GM18951 (cell line): ENCODE data around the gene CD69.

Experiments
- POLR2A ChIP-seq: IDR thresholded peaks from 4 replicates; pipeline ENCODE4 v1.6.1; 2011; ENCODE audit warnings: mild to moderate bottlenecking; ENCODE audit not compliant: insufficient read length, insufficient read depth; ENCODE audit errors: extremely low read depth
- in situ Hi-C: fragments of 300-500 bp; cut with MboI; formaldehyde crosslinking; loops from one replicate; pipeline ENCODE4 v1.12.0; 2022; ENCODE audit warnings: low sequenced_read_pairs, mixed read lengths, inconsistent platforms; ENCODE audit not compliant: unreplicated experiment

Gene CD69

DNA sequence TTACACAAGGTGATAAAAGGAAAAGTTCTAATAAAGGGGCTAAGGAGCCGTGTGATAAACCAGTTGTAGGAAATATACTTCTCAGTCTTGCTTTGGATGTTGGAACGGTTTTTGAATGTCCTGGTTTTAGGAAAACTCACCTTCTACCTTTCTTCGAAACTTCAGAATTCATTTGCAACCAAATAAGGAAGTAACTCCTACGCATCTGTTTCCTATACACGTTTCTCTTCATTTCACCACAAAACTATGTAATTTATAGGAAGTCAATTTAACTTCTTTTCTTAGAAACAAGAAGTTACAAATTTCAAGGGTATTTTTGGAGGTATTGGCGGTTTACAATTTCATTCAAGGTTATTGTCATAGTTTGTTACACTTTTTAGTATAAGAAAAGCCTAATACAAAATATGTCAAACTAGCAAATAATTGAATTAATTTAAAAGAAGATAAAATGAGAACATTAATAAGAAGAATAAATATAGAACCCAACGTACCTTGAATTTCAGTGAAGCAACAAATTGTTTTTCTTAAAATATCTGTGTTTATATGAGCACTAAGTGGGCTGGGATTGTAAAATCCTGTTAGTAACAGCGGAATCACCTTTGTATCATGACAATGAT is 33.2 kb upstream of the CD69 start:
- in situ Hi-C loops, result no loop called here
- no peak for TF ChIP-seq POLR2A

DNA sequence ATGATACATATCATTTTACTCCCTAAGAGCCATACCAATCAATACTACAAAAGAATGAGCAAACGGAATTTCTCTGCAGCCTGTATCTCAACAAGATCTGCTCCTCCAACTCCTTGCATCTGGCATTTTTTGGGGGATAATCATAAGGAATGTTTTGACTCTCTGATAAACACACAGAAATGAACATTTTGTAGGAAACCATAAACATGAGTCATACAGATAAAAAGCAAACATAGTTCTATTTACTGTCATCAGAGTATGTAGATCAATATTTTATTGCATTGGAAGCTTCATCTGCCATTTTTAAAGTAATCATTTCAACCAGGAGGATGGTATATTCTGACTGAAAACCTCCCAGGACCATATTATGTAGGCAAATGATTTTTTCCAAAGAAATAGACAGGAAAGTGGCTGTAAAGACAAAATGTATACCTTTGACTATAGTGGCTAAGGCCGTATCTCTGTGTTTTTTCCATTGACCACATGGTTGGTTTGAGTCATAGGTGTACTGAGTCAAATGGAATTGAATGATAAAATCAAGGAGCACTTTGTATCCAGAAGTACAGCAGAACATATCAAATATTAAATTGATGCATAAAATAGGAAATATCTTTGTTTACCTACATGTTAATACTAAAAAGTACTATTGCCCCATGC is 32.4 kb upstream of the CD69 start:
- no peak for TF ChIP-seq POLR2A
- in situ Hi-C loops, result no loop called here

DNA sequence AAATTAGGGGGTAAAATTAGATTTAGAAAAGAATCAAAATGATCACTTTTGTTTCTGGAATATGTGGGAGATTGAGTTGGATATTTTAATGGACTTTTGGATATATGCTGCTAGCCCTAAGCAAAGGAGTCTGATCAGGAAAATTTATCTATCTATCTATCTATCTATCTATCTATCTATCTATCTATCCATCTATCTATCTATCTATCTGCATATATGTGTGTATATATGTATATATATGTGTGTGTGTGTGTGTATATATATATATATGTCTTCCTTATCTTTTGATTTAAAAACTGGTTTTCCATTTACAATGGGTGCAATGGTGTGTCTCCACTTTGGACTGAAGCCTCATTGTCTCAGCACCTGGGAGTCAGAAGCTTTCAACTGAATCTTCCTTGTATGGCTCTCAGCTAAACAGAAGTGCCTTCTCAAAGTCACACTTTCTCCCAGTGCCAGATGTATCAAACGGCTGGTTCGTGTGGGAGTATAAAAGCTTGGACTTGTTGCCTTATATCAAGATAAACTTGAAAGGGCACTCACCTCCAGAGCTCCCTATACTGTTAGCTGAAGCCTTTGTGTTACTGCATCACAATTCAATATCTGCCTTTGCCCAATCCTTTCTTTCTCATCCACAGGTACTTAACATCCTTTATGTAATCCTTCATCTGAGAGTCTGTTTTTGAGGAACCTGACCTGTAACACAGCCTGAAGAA is 31.6 kb upstream of the CD69 start:
- in situ Hi-C loops, result no loop called here
- TF ChIP-seq POLR2A, result no peak

DNA sequence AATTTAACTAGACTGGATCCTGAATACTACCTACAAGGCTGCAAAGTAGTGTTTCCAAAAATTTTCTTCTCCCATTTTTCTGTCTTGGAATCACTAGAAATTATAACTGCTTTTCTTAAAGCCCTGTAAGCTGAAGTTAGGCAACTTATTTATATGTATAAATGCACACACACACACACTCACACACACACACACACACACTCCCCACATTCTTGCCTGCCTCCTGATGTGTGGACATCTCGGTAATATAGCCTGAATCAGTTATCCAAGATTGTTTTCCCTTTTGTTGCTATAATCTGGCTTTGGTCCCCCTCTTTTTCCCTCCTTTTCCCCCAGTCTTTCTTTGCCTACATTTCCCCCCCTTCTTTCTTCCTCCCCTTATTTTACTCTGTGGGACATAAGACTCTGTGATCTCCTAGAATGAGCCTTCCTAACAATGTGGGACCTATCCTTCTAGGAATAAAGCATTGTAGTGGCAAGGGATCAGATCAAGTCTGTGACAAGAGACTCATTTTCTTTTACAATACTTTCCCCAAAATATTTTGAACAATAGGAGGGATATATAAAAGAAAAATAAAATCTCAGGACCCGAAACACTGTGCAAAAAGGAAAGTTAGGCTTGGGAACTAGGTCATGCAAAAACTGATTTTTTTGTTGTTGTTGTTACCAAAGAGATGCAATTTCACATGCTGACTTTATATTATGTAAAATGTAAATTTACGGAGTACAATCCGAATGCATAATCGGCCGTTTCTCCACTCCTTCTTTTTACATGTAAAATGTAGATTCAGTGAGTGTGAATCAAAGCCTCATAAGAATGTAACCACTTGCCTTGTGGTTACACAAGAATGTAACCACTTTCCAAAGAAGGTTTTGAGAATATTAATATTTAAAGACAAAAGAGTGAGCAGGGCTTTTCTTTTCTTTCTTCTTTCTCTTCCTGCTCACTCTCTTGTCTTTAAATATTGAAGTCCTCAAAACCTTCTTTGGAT is 26.3 kb upstream of the CD69 start:
- no peak for TF ChIP-seq POLR2A
- in situ Hi-C loops, result no loop called here

DNA sequence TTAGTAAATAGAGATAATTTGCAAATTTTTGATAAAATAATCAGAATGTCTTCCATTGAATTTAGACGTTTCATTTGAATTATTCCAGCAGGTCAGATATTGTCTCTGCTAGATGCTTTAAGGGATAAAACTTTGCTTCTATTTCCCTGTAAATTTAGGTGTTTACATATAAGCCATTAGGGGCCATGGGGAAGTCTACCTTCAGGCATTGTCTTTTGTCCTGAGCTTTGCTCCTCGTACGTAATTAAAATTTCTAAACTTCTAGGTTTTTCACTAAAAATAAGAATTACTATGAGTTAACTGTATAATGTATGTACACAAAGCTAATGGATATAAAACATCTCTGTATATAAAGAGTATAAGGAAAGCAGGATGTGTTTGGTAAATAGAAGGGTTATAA is 24.1 kb upstream of the CD69 start:
- in situ Hi-C loops, result no loop called here
- TF ChIP-seq POLR2A, result no peak

DNA sequence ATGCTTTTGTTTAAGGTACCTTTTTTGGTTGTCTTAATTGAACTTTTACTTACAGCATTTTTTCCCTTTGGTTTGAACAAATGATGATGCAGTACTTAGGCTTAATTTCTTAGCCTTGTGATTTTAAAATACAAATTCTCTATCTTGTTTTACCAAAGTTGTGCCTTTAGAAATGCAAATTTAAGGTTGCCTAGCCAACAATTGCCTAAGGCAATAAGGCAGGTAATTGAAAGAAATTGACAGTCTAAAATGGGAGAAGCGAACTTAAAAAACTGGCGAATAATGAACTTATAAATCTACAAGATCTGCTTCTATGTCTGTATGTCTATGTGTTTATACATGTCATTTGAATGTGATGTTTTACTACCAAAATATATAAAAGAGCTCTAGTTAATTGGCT is 23.6 kb upstream of the CD69 start:
- no peak for TF ChIP-seq POLR2A
- in situ Hi-C loops, result no loop called here

DNA sequence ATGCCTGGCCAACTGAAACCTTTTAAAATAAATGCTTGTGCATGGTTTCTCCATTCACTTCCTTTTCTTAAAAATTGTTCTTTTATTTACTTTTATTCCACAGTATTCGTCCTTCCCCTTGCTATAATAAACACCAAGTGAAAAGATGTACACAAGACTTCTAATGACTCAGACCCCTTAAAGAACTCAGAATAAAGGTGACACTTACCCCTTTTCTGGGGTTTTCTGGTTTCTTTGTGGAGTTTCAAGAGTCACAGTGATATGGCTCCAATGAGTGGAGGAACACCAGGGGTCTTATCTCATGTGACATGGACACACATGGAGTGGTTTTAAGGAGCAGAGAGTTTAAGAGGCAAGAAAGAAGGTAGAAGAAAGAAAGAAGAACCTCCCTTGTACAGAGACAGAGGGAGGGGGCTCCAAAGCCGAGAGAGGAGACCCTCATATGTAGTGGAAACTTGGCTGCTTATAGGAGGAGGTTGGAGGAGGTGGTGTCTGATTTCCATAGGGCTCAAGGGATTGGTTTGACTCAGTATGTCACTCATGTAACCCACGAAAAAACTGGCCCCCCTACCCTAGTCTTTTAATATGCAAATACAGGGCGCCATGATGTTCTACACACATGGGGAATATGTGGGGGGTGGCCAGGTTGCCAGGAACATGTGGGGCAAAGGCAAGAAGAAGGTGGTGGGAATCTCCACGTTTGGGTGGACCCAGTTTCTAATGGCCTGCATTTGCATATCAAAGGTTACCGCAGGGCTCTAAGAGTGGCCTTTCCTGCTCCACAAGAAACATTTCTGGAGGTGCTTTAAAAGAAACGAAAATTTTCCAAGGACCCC is 22.1 kb upstream of the CD69 start:
- in situ Hi-C loops, result no loop called here
- no peak for TF ChIP-seq POLR2A

DNA sequence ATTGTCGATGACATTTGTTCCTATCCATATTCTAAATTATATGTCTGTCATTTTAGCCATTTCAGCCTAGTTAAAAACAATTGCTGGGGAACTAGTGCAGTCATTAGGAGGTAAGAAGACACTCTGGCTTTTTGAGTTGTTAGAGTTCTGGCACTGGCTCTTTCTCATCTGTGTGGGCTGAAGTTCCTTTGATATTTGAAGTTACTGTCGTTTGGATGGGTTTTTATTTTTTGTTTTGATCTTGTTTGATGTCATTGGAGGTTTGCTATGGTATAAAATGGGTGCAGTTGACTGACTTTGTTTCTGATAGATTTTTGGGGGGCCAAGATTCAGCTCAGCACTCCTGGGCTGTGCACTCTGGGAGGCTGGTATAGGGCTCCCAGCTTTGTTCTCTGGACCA is 20.7 kb upstream of the CD69 start:
- in situ Hi-C loops, result no loop called here
- TF ChIP-seq POLR2A, result no peak

DNA sequence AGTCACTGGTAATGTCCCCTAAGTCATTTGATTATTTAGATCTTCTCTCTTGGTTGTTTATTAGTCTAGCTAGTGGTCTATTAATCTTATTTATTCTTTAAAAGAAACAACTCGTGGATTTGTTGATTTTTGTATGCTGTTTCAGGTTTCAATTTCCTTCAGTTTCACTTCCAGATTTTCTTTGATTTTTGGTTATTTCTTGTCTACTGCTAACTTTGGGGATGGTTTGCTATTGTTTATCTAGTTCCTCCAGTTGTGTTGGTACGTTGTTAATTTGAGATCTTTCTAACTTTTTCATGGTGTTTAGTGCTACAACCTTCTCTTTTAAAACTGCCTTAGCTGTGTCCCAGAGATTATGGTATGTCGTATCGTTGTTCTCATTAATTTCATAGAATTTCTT is 18.5 kb upstream of the CD69 start:
- TF ChIP-seq POLR2A, result no peak
- in situ Hi-C loops, result no loop called here

DNA sequence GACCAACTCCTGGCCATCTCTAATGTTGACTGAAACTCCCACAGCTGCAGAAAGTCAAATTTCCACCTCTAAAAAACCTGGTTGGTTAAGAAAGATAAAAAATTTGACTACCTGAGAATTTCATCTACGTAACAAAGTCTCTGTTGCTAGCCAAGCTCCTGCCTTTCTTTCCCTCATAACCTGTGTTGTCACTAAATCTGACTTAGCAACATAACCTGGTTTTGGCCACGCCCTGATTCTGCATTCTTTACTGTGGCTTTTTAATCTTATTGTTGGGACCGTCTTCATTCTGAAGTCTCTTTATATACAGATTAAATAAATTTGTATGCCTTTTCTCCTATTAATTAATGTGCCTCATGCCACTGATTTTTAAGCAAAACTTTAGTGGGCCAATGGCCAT is 16.1 kb upstream of the CD69 start:
- TF ChIP-seq POLR2A, result no peak

DNA sequence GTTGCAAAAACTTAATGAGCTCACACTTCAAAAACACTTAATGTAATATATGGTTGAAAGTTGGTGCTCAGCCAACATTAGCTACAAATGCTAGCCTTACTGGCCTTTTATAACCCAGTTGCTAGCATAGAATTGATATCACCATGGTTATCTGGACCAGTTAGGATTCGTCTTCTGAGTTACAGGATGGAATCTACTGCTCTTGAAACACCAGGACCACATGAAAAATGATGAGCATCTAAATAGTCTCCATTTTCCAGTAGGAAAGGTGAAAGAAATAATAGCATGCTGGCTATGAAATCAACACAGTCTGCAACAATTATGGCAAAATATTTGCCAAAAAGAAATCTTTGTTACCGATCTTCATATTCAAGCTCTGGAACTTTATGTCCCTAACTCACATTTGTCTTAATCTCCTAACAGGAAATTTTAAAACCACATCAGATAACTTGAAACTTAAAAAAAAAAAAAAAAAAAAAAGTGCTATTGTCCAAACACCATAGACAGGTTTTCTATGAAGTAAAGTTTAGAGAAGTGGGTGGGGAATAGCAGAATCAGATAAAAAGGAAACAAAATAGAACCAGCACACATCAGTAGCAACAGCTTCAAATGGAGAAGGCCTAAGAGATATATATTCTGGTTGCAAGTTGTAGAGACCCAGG is 12.6 kb upstream of the CD69 start:
- in situ Hi-C loops, result no loop called here
- TF ChIP-seq POLR2A, result no peak

More for the DNA sequence above, 16.1 kb upstream of the CD69 start:
- in situ Hi-C loops, result no loop called here

DNA sequence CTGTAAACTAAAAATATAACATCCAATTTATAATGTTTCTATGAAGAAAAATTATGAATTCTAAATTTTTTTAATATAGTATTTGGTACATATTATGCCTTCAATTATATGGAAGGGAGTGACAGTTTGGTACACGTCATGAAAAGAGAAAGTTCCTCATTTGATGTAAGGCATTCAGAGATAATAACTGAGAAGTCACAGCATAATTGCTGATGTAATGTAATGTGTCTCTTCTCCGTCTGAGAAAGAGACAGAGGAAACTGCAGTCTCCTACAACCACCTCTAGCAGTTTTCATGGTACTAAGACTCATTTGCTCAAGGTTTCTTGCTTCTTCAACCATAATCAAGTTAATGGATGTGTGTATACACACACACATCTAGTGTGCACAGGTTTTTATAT is 2.3 kb upstream of the CD69 start:
- no peak for TF ChIP-seq POLR2A

More for the DNA sequence above, 2.3 kb upstream of the CD69 start:
- in situ Hi-C loops, result no loop called here
